HG02759 (cell line): ENCODE data around the gene TRIP6.

ENCODE experiments used
- ATAC-seq: cut with Tn5 transposase; IDR thresholded peaks from one replicate; pipeline ENCODE4 v1.9.1; 2021; ENCODE audit warnings: mild to moderate bottlenecking, moderate library complexity; ENCODE audit not compliant: unreplicated experiment

TRIP6 gene

GRCh38 chr7:100867040-100867775 is at the start of gene TRIP6:
Gene TRIP6 (plus strand): TSS chr7:100867387. CDS start chr7:100867498, 111 bp downstream.
- peak; percentile 62 for ATAC-seq

GRCh38 chr7:100818366-100818765 is 48.8 kb upstream of the TRIP6 start:
- no peak for ATAC-seq

GRCh38 chr7:100818825-100819224 is 48.4 kb upstream of the TRIP6 start:
- no peak for ATAC-seq

- no peak for ATAC-seq
Observed at GRCh38 chr7:100819586-100819985, 47.6 kb upstream of the TRIP6 start.

GRCh38 chr7:100822236-100823139 is 44.7 kb upstream of the TRIP6 start:
- ATAC-seq, result no peak

GRCh38 chr7:100823140-100823525 is 44.1 kb upstream of the TRIP6 start:
- ATAC-seq, result no peak

- no peak for ATAC-seq
Observed at GRCh38 chr7:100823534-100823933, 43.7 kb upstream of the TRIP6 start.

GRCh38 chr7:100824499-100825214 is 42.5 kb upstream of the TRIP6 start:
- ATAC-seq, result no peak

- no peak for ATAC-seq
Observed at GRCh38 chr7:100825215-100825671, 41.9 kb upstream of the TRIP6 start.

GRCh38 chr7:100825751-100826513 is 41.3 kb upstream of the TRIP6 start:
- ATAC-seq, result no peak

- ATAC-seq, result no peak
Observed at GRCh38 chr7:100826514-100827329, 40.5 kb upstream of the TRIP6 start.

- no peak for ATAC-seq
Observed at GRCh38 chr7:100827330-100828226, 39.6 kb upstream of the TRIP6 start, which contains the start of gene EPHB4. Gene EPHB4 (minus strand): TSS chr7:100827523. CDS start chr7:100827030, 493 bp downstream.

GRCh38 chr7:100829150-100829716 is 38.0 kb upstream of the TRIP6 start:
- no peak for ATAC-seq

GRCh38 chr7:100830396-100830795 is 36.8 kb upstream of the TRIP6 start:
- ATAC-seq, result no peak

GRCh38 chr7:100832281-100832633 is 34.9 kb upstream of the TRIP6 start:
- ATAC-seq, result no peak

- no peak for ATAC-seq
Observed at GRCh38 chr7:100835903-100836811, 31.0 kb upstream of the TRIP6 start.

GRCh38 chr7:100836812-100837098 is 30.4 kb upstream of the TRIP6 start:
- ATAC-seq, result no peak
